Type B pancreatic cell (in vitro differentiated cells): Measurements from ENCODE around the gene SVIP. TPM values are rescaled to one million over a fixed set of nuclear protein-coding genes. Genes with fewer than 3 reads are reported as not detected.

Experiments used
- DNase-seq: peaks from one replicate; pipeline ENCODE4 v3.0.0; 2021; ENCODE audit warnings: mixed read lengths; ENCODE audit not compliant: unreplicated experiment; ENCODE audit errors: extremely low spot score
- H3K27ac Mint-ChIP-seq: 2 replicates; pipeline ENCODE4 v1.8.0; 2021; ENCODE audit warnings: mild to moderate bottlenecking, mixed read lengths
- H3K27me3 Mint-ChIP-seq: 2 replicates; pipeline ENCODE4 v1.8.0; 2021; ENCODE audit warnings: mixed read lengths
- H3K36me3 Mint-ChIP-seq: 2 replicates; pipeline ENCODE4 v1.8.0; 2021; ENCODE audit warnings: mixed read lengths
- H3K4me1 Mint-ChIP-seq: one replicate; pipeline ENCODE4 v1.8.0; 2021; ENCODE audit warnings: mixed read lengths; ENCODE audit not compliant: unreplicated experiment
- H3K4me3 Mint-ChIP-seq: 2 replicates; pipeline ENCODE4 v1.8.0; 2021; ENCODE audit warnings: mild to moderate bottlenecking, mixed read lengths
- H3K9me3 Mint-ChIP-seq: 2 replicates; pipeline ENCODE4 v1.8.0; 2021; ENCODE audit warnings: mixed read lengths
- CTCF ChIP-seq: fragments of 200-600 bp; sonication (generic); conservative IDR thresholded peaks from 2 replicates; pipeline ENCODE4 v1.5.0; 2021; ENCODE audit warnings: antibody characterized with exemption, mild to moderate bottlenecking
- total RNA-seq: library from RNA; stranded (reverse); gene quantifications from 2 replicates; pipeline ENCODE4 v1.2.1, GENCODE V29; 2021; ENCODE audit warnings: low replicate concordance

Gene SVIP
- total RNA-seq, 1 donor from 2014 or later = 26.5 TPM

DNA sequence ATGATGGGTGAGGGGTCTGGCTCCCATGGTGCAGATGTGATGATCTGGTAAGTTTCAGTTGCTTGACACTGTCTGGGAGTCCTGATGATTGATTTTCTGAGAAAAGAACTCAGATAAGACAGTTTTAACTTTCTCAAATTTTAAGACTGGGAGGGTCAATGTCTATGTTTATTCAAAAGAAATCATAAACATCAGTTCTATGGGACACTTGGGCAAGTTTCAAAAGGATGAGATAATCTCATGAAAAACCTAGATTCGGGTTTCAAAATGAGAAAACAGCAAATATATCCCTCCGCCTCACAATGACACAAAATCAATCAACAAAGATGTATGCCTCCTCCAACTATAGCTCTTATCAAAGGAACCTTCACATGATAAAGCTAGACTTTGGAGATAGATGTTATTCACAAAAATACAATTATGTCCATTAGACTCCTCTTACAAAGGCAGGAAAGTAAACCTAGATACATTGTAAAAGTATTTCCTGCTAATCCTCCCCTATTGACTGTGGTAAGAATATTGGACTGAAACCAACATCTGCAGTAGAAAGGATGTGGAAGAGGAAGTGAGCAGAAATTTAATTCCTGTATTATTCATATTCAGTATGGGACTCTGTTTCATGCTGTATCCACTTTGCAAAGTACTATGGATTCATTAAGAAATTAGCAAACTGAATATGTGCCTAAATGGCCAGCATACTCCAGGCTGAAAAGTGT, 21.6 kb downstream of the SVIP start:
- no peak for DNase-seq
- peaks cover 4% of the 10 kb centered on the region for H3K9me3 Mint-ChIP-seq
- H3K27ac Mint-ChIP-seq = no peak overlapping the region
- H3K27me3 Mint-ChIP-seq = no peaks in the 10 kb centered on the region
- peaks cover 4% of the 10 kb centered on the region for H3K4me1 Mint-ChIP-seq
- no peak overlapping the region for H3K4me3 Mint-ChIP-seq
- no peak for TF ChIP-seq CTCF
- H3K36me3 Mint-ChIP-seq = peaks cover 6% of the 10 kb centered on the region

DNA sequence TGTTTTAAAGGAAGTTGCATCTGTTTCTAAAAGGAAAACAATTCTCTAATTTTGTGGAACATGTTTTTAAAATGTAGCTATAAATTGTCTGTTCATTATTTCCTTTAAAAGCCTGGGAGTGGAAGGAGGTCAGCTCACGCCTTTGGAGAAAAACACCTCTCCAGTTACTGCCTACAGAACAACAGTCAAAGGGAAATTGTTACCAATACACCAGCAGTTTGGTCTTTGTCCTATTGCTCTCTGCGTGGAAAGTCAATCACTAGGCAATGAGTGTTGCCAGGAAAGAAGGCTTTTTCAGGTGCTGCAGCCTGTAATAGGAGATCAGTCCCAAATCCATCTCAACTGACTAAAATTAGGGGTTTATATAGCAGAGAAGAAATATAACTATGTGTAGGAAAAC, 22.2 kb downstream of the SVIP start:
- Mint-ChIP-seq H3K4me1 (peaks cover 4% of the 10 kb centered on the region), H3K27ac (no peak overlapping the region)

GRCh38 chr11:22802861-22803260, 26.7 kb downstream of the SVIP start:
- H3K36me3 Mint-ChIP-seq = no peaks in the 10 kb centered on the region
- H3K27me3 Mint-ChIP-seq = no peaks in the 10 kb centered on the region
- H3K4me1 Mint-ChIP-seq = no peaks in the 10 kb centered on the region
- no peak overlapping the region for H3K27ac Mint-ChIP-seq
- no peak for TF ChIP-seq CTCF
- H3K9me3 Mint-ChIP-seq = no peaks in the 10 kb centered on the region
- no peak overlapping the region for H3K4me3 Mint-ChIP-seq
- DNase-seq = no peak

More for the DNA sequence above, 22.2 kb downstream of the SVIP start:
- no peak for DNase-seq
- Mint-ChIP-seq H3K4me3 (no peak overlapping the region), H3K9me3 (peaks cover 4% of the 10 kb centered on the region), H3K36me3 (peaks cover 6% of the 10 kb centered on the region), H3K27me3 (no peaks in the 10 kb centered on the region)
- TF ChIP-seq CTCF = no peak

- Mint-ChIP-seq H3K4me3 (no peak overlapping the region), H3K9me3 (no peaks in the 10 kb centered on the region), H3K27me3 (no peaks in the 10 kb centered on the region), H3K27ac (no peak overlapping the region), H3K4me1 (no peaks in the 10 kb centered on the region), H3K36me3 (no peaks in the 10 kb centered on the region)
- no peak for DNase-seq
- no peak for TF ChIP-seq CTCF
Measured at GRCh38 chr11:22800482-22800881, 29.1 kb downstream of the SVIP start.

DNA sequence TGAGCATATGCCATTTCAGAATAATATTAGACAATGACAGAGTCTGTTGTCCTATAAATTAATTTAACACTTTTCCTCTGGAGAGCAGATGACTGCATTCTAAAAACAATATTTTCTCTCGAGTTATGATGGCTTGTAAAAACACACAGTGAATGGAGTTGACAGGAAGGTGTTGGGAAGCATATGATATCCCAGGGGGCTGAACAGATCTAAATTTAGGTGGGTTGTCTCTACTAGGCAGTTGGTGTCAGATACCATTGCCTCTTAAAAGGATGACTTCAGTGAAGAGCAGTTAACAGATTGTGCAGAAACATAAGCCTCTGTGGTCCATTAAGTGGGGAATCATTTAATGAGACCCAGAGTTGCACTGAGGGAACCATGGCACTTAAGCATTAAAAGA, 30.7 kb downstream of the SVIP start:
- Mint-ChIP-seq H3K27me3 (no peaks in the 10 kb centered on the region), H3K4me3 (no peak overlapping the region), H3K36me3 (no peaks in the 10 kb centered on the region), H3K4me1 (no peaks in the 10 kb centered on the region), H3K27ac (no peak overlapping the region), H3K9me3 (no peaks in the 10 kb centered on the region)
- no peak for DNase-seq
- no peak for TF ChIP-seq CTCF
